H1 (cell line): Measurements from ENCODE around the gene NQO2. TPM values are rescaled to one million over a fixed set of nuclear protein-coding genes. Genes with fewer than 3 reads are reported as not detected.

Source experiments
- CREB1 ChIP-seq: IDR thresholded peaks from 2 replicates; pipeline ENCODE4 v1.6.1; 2012; ENCODE audit warnings: inconsistent platforms
- MAFK ChIP-seq: IDR thresholded peaks from 2 replicates; pipeline ENCODE4 v1.6.1; 2012; ENCODE audit warnings: low read depth, mild to moderate bottlenecking, improper control_type of control experiment, low read length
- polyA plus RNA-seq, 7 experiments: library from polyadenylated mRNA; depleted of rRNA in 3 of 7; stranded (reverse) in 5 of 7; unstranded in 2 of 7; fragments of >200 nt in 5 of 7; fragments of 200-250 nt in 2 of 7; gene quantifications; 1 replicate in 5 of 7; 2 replicates in 1 of 7; 4 replicates in 1 of 7; pipeline versions ENCODE4 v1.2.1 to v1.2.3, GENCODE V29; 2011 to 2013; ENCODE audit warnings: missing spikeins in 2 of 7, mixed read lengths in 2 of 7
- total RNA-seq: library from RNA; stranded (reverse); fragmentation: NEBNext Ultra II Directional; extraction: Animal tissue kit (Norgen Biotek cat#: 25700); gene quantifications from 2 replicates; pipeline ENCODE4 v1.2.1, GENCODE V29; 2021

Gene NQO2
- total and polyA plus RNA-seq, 2 of the 8 experiments (the other 6 are each of a cell fraction or from before 2014, with no cell fraction given): 135 to 168 TPM

DNA sequence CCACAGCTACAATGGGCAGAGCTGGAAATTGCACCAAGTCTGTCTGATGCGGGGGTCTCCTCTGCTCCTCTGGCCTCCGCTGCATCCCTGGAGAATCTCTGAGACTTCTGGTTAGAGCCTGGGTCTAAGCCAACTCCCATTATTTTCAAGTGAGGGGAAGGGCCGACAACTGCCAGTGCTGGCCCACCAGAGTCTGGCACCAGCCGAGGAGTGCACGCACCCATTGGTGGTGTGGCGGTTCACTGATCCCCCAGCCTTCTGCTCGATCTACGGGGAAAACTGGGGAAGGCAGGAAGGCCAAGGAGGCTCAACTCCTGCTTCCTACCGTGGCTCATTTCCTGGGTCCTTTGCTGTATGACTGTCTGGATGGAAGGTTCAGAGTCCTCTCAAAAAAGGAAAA lies 6.2 kb downstream of the NQO2 start (continued):
- TF ChIP-seq MAFK (no peak), CREB1 (no peak)
- TF ChIP-seq, all 59 proteins: peak for 0
